Fibroblast of skin of back (primary cell): Measurements from ENCODE around the gene VSX1.

Experiments
- DNase-seq: peaks from one replicate; pipeline ENCODE4 v3.0.0-alpha.2; 2013

The VSX1 gene

GRCh38 chr20:25065625-25066338 is 16.2 kb downstream of the VSX1 start:
- peak; percentile 47 for DNase-seq

- no peak for DNase-seq
These were observed 16.8 kb downstream of the VSX1 start for GRCh38 chr20:25065072-25065624.

GRCh38 chr20:25064561-25065071 is 17.3 kb downstream of the VSX1 start:
- no peak for DNase-seq

- no peak for DNase-seq
These were observed 18.0 kb downstream of the VSX1 start for GRCh38 chr20:25063981-25064380.

- no peak for DNase-seq
These were observed 18.4 kb downstream of the VSX1 start for GRCh38 chr20:25063546-25063945.

- no peak for DNase-seq
These were observed 19.1 kb downstream of the VSX1 start for GRCh38 chr20:25062841-25063240.

- DNase-seq = no peak
These were observed 20.0 kb downstream of the VSX1 start for GRCh38 chr20:25061821-25062530.

- no peak for DNase-seq
These were observed 20.7 kb downstream of the VSX1 start for GRCh38 chr20:25061103-25061799.

GRCh38 chr20:25059866-25060465 is 22.0 kb downstream of the VSX1 start:
- no peak for DNase-seq

- no peak for DNase-seq
These were observed 22.8 kb downstream of the VSX1 start for GRCh38 chr20:25058847-25059810.

- peak; percentile 44 for DNase-seq
These were observed 23.7 kb downstream of the VSX1 start, which contains the start of gene ACSS1 for GRCh38 chr20:25058051-25058846. TSS of gene ACSS1 (minus strand) at chr20:25058139. CDS start at chr20:25058102, 37 bp downstream.

- peak; percentile 62 for DNase-seq
These were observed 24.5 kb downstream of the VSX1 start for GRCh38 chr20:25057234-25058050.

- DNase-seq = no peak
These were observed 25.2 kb downstream of the VSX1 start for GRCh38 chr20:25056690-25057233.

- DNase-seq = peak; percentile 51
These were observed 26.0 kb downstream of the VSX1 start for GRCh38 chr20:25055711-25056495.

- peak; percentile 50 for DNase-seq
These were observed 26.8 kb downstream of the VSX1 start for GRCh38 chr20:25054995-25055629.

- DNase-seq = no peak
These were observed 27.7 kb downstream of the VSX1 start for GRCh38 chr20:25054096-25054820.
